Measurements from ENCODE around the gene GGTA1. TPM values are rescaled to one million over a fixed set of nuclear protein-coding genes. Genes with fewer than 3 reads are reported as not detected.
A peak's percentile ranks its signal among the peaks of the same experiment; 100 is the strongest.

GGTA1 gene
- total and polyA plus RNA-seq, 2 of the 8 experiments (the other 6 are each of a cell fraction or from before 2014, with no cell fraction given) = not detected

DNA sequence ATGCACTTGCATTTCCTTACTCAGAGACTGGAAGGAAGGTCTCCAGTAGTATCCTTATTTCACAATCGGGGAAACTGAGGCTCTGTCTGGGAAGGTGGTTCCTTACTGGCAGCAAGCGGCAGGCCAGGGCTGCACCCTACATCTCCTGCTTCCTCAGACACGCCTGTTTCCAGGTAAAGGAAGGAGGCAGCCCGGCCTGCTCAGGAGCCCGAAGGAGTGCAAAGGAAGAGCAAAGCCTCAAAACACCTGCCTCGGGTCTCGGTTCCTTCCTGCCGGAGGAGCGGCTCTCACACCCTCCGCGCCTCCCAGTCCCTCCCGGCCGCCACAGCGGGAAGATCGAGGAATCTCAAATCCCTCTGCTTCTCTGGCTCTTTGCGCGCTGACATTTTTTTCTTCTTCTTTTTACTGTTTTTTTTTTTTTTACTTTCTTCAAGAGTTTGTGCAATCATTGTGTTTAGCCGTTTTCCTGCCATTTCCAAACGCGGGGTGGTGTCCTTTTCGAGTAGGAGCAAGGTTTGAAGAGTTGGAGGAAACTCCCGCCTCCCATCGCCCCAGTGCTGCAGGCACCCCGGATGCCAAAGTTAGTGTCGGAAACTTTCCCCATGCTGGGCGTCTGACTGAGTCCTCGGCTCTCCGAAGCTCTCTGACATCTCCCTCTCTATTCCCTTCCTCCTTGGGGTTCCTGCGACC, 1.0 kb downstream of the GGTA1 start:
- no peaks in the 10 kb centered on the region; a peak in 1 of 4 replicates for H3K9me3 ChIP-seq (ENCODE audit: insufficient read depth in 2 of 2, low read depth in 1 of 2, low read length in 1 of 2)
- no peak overlapping the region for H2BK5ac ChIP-seq (ENCODE audit: low read depth, low read length)
- H2BK120ac ChIP-seq (replicated peaks; ENCODE audit: low read depth, low read length) = no peak overlapping the region
- 9% methylated on average over 26 of the region's 29 CpGs; no CpG with 5 or more reads in 1 of the 2 experiments for WGBS, 2 experiments (ENCODE audit: extremely low coverage in 1 of 2, insufficient coverage in 1 of 2, insufficient read length in 1 of 2, insufficient replicate concordance in 2 of 2, low coverage in 1 of 2, low lambda C conversion rate in 2 of 2, missing lambda C conversion rate in 1 of 2)
- H4K91ac ChIP-seq (replicated peaks; ENCODE audit: insufficient read length, low read length) = no peak overlapping the region
- H3K23ac ChIP-seq (ENCODE audit: insufficient read length) = no peak overlapping the region
- DNase-seq (ENCODE audit: low read depth in 1 of 2, low spot score in 2 of 2) = peak in 1 of 2 experiments; percentile 70
- H3K79me1 ChIP-seq (ENCODE audit: low read depth, low read length) = no peaks in the 10 kb centered on the region
- H2BK15ac ChIP-seq (ENCODE audit: low read length) = peak overlapping the region; percentile 29; the same call in 1 of the 2 replicates
- no peak for TF ChIP-seq ASH2L (IDR thresholded peaks at IDR 0.05; ENCODE audit: low read length)
- TF ChIP-seq, protein P1, sequence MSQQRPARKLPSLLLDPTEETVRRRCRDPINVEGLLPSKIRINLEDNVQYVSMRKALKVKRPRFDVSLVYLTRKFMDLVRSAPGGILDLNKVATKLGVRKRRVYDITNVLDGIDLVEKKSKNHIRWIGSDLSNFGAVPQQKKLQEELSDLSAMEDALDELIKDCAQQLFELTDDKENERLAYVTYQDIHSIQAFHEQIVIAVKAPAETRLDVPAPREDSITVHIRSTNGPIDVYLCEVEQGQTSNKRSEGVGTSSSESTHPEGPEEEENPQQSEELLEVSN (IDR thresholded peaks at IDR 0.05) = peak; percentile 61; the same call in 1 of the 2 replicates
- H3K4ac ChIP-seq (replicated peaks; ENCODE audit: insufficient read length, low read depth, low read length) = no peak overlapping the region
- H3K36me3 ChIP-seq (ENCODE audit: control insufficient read depth in 2 of 4, insufficient read depth in 4 of 4, low read length in 3 of 4) = no peaks in the 10 kb centered on the region
- no peak for FAIRE-seq
- no peak overlapping the region for H2AFZ ChIP-seq (ENCODE audit: low read length)
- H2AK5ac ChIP-seq (ENCODE audit: low read depth, low read length) = no peak overlapping the region
- no peak overlapping the region for H4K5ac ChIP-seq (ENCODE audit: insufficient read length, low read depth, low read length)
- no peak overlapping the region for H3K27ac ChIP-seq (ENCODE audit: low read depth, low read length)
- CTCF ChIA-PET (ENCODE audit: partially characterized antibody) = interaction anchor here (0.8 to 5.5 kb wide), 20 partner anchors 9 to 286 kb away, joined by 3 to 38 read pairs (median 4); no protein-coding TSS in a partner anchor
- H3K27me3 ChIP-seq (replicated peaks in 1 of 4; ENCODE audit: control insufficient read depth in 3 of 4, extremely low read depth in 1 of 4, insufficient read depth in 3 of 4, low read length in 3 of 4) = peaks cover 20 to 47% (median 36%) of the 10 kb centered on the region in 4 experiments
- H3K56ac ChIP-seq (replicated peaks; ENCODE audit: insufficient read length, low read depth, low read length) = no peak overlapping the region
- no peak overlapping the region for H2BK12ac ChIP-seq (ENCODE audit: low read depth, low read length)
- peaks cover 0 to 3% of the 10 kb centered on the region in 2 experiments for H4K20me1 ChIP-seq (replicated peaks in 1 of 2; ENCODE audit: control insufficient read depth in 1 of 2, insufficient read depth in 2 of 2, low read length in 2 of 2)
- no peak overlapping the region for H2BK20ac ChIP-seq (ENCODE audit: low read length)
- POLR2A ChIA-PET (ENCODE audit: partially characterized antibody) = interaction anchor here (1.7 kb wide), 1 partner anchor 38 kb away, joined by 3 read pairs; no protein-coding TSS in a partner anchor
- peak overlapping the region; percentile 74 to 99 for H3K4me2 ChIP-seq (ENCODE audit: insufficient read depth in 1 of 2, low read depth in 2 of 2, low read length in 2 of 2)
- no peak overlapping the region for H3K9ac ChIP-seq (replicated peaks in 1 of 4; ENCODE audit: extremely low read depth in 1 of 4, low read depth in 3 of 4, low read length in 3 of 4)
- peaks cover 0 to 20% (median 4%) of the 10 kb centered on the region in 4 experiments; a peak in 6 of 7 replicates for H3K4me1 ChIP-seq (replicated peaks in 1 of 4; ENCODE audit: control insufficient read depth in 3 of 4, insufficient read depth in 4 of 4, low read length in 3 of 4)
- no peaks in the 10 kb centered on the region for H3K79me2 ChIP-seq (ENCODE audit: control insufficient read depth in 1 of 2, insufficient read depth in 2 of 2, low read length in 2 of 2)
- H3K4me3 ChIP-seq (ENCODE audit: extremely low read depth in 1 of 4, insufficient read depth in 2 of 4, low read depth in 3 of 4, low read length in 4 of 4) = peak overlapping the region; percentile 37 to 64 (median 56); a peak in 7 of 8 replicates
- peaks cover 15% of the 10 kb centered on the region; the same call in 1 of the 2 replicates for H3K23me2 ChIP-seq (ENCODE audit: low read depth, low read length)
- H4K8ac ChIP-seq (ENCODE audit: extremely low read depth, insufficient read depth, low read length) = no peak overlapping the region
- H3K18ac ChIP-seq (ENCODE audit: extremely low read depth, low read length) = no peak overlapping the region; the same call in 1 of the 2 replicates
- no peak overlapping the region for H3K14ac ChIP-seq (ENCODE audit: insufficient read length)

All from H1 (cell line).